IPS-18c (cell line): ENCODE measurements around the gene CGB1.
"Not testable (repeated sequence)": the region's sequence is repeated elsewhere in the genome, so short reads cannot be mapped to it uniquely, and the experiment has no call there.

ENCODE experiments used
- H3K4me3 ChIP-seq: 2 replicates; pipeline ENCODE4 v1.7.0; 2013; ENCODE audit warnings: low read depth, mild to moderate bottlenecking, low read length, moderate library complexity; ENCODE audit not compliant: insufficient read depth
- H3K9me3 ChIP-seq: one replicate; pipeline ENCODE4 v1.6.1; 2013; ENCODE audit warnings: mild to moderate bottlenecking, low read length, moderate library complexity; ENCODE audit not compliant: control insufficient read depth, insufficient read depth

CGB1 gene

DNA sequence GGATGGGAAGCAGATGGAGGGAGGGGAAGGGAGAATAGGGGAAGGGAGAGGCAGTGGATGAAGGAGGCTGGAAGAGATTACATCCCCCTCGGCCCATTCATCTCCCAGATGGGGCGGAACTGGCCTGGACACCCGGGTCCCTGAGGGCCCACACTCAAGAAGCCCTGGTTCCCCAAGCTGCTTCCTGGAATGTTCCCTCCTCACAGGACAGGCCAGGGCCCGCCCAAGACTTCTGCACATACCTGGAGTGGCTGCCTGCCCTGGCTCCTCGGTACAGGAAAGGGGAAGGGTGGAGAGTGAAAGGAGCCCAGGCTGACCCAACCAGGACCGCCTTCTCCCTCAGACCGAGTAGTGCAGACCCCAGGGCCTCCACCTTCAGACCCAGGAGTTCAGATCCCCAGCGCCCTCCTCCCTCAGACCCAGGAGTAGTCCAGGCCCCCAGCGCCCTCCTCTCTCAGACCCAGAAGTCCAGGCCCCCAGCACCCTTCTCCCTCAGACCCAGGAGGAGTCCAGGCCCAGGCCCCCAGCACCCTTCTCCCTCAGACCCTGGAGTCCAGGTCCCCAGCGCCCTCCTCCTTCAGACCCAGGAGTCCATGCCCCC lies 27.4 kb upstream of the CGB1 start:
- Histone ChIP-seq H3K9me3 (peaks cover 2% of the 10 kb centered on the region), H3K4me3 (peak overlapping the region; percentile 36; the same call in 1 of the 2 replicates)

DNA sequence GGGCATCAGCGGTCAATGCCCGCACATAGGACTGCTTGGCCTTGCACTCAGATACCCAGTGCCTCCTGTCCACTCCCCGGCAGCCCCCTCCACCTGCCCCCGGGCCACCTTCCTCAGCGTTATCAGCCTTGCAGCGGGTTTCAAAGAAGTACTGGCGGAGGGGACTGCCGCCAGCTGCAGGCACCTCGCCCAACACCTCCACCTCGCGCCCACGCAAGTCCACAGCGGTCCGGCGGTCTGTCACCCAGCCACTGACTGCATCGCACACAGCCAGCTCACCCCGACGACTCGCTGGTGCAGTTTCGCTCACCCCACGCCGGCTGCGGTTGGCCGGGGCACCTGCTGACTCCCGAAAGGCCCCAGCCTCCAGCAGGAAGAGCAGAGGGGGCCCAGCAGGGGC lies 24.8 kb upstream of the CGB1 start:
- Histone ChIP-seq H3K4me3 (no peak overlapping the region), H3K9me3 (no peaks in the 10 kb centered on the region)

DNA sequence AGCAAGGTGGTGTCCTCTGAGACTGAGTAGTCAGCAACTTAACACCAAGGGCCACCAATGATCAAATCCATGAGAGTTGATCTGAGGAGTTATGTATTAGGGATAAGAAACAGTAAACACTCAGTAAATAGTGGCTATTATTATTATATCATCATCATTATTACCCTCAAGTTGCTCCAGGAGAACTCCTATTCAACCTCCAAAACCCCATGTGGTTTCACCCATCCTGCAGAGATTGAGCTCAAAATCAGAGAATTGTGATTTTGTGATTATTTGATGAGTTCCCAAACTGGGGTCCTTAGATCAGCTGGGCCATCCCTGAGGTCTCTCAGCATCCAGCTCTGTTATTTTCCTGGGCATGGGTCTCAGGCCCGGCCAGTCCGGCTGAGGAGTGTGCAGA lies 24.3 kb upstream of the CGB1 start:
- Histone ChIP-seq H3K4me3 (no peak overlapping the region), H3K9me3 (no peaks in the 10 kb centered on the region)

DNA sequence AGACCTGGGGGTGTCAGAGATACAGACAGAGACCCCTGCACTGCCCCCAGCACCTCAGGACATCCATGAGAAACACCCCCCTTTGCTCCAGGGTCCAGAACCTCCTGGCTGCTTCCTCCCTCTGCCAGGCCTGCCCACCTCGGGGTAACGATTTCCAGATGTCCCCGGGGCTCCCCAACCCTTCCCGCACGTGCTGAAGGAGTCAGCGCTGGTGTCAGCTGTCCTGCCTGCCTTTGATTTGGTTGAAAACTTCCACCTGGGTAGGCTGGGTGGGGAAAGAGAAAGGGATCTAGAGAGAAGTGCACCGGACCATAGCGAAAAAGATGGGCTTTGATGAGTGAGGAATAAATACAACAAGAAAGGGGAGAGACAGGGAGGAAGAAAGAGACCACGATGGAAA lies 22.4 kb upstream of the CGB1 start:
- H3K9me3 ChIP-seq = no peaks in the 10 kb centered on the region
- H3K4me3 ChIP-seq = no peak overlapping the region

DNA sequence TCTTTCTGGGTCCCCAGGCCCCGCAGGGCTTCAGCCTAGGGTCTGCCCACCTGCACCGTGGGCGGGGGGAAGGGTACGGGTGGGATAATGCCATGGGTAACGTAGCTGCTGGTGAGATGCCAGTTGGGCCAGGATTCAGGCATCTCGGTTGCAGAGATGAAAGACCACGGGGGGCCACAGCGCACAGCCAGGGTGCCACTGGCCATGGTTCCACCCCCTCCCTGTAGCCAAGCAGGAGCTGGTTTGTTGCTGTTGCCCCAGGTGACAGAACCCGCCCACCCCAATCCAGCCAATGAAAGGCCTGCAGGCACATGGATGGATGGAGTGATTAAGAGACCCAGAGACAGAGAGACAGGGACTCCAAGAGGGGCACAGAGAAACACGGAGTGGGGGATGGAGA lies 21.9 kb upstream of the CGB1 start:
- no peaks in the 10 kb centered on the region for H3K9me3 ChIP-seq
- H3K4me3 ChIP-seq = no peak overlapping the region

DNA sequence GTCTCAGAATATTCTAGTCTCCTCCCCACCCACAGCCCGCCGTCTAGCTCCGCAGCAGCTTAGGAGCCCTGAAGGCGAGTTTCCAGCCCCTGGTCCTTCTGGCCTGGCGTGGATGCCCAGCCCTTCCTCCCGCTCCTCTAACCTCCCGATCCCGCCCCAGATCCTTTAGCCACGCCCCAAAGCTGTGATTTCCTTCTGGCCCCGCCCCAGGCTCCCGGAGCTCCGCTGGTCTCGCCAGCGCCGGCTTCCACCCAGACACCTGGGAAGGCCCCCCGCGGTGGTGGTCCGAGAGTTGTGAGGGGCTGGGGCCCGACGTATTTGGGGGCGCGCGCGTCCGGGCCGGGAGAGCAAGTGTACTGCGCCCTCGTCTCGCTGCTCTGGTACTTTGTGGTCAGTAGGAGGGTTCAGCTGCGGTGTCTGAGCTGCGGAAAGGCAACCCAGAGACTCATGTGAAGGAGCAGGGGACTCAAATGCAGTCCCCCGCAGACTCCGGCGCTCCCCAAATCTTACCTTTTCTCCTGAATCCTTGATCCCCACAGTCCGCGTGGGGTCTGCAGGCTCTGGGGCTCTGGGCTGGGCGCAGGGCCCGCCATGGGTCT lies 21.0 kb upstream of the CGB1 start, which contains the start of gene CGB7:
Gene CGB7 (minus strand): TSS at position 114 of the 599 bp plus-strand sequence. CDS start 2,374 bp downstream, outside the sequence.
- Histone ChIP-seq H3K4me3 (peak within 1 kb of the TSS; percentile 59), H3K9me3 (no peaks in the 10 kb centered on the region)

DNA sequence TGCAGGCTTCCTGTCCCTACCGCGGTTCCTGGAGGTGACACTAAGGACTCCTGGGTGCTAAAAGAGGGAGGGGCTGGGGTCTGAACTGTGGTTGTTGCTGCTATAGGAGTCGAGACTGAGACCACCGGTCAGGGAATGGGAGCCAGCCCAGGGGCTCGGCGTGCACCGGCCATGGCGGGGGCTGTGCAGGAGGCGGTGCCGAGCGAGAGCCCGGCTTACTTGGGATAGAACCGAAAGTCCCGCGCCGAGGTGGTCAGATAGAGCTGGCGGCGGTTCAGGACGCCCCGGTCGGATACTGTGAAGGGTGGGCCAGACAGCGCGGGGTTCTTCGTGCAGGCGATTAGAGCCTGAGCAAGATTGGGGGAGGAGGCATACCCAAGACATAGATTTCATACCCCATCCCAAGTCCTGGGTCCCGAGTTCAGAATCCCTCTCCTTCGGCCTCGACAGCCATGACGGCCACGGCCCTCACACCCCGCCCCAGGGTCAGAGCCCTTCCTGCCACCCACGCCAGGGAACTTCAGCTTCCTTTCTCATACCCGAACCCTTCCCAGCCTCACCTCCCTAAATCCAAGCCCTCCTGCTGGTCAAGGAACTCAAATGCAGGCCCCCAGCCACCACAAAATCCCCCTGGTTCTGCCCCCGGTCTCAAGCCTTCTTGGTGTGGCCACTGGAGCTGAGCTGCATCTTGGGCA lies 20.4 kb upstream of the CGB1 start:
- peak overlapping the region; percentile 59 for H3K4me3 ChIP-seq
- not testable (repeated sequence) for H3K9me3 ChIP-seq

DNA sequence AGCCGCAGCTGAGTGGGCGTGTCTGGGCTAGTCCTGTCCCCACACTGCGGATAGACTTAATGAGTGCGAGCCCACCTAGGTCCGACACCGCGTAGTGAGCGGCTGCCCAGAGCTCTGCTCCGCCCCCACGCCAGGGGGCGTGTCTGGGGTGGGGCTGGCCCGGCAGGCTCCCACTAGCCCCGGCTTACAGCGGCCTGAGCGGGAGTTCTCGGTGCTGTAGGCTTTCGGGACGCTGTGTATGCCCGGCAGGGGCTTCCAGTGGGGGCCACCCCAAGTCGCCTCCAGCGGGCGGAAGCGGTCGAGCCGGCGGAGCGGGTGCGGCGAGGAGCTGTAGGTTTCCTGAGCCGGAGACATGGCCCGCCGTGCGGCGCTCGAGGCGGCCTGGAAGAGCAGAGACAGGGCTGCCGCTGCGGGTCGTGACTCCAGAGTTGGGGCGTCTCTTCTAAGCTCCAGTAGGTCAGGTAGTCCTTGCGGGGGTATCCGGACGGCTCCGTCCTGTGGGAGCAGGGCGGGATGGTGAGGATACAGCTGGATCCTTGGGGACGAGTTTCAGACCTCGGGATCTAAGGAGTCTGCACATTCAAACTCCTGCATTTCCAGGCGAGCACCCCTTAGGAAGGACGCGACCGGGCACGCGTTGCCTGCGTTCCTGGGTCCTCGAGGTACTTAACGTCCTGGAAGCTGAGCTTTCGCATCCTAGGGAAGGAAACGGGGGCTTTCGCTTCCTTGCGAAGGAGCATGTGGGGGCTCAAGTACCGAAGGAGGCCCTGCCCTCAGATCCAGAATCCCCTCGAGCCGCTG lies 19.6 kb upstream of the CGB1 start:
- H3K9me3 ChIP-seq = no peaks in the 10 kb centered on the region
- H3K4me3 ChIP-seq = peak overlapping the region; percentile 59

DNA sequence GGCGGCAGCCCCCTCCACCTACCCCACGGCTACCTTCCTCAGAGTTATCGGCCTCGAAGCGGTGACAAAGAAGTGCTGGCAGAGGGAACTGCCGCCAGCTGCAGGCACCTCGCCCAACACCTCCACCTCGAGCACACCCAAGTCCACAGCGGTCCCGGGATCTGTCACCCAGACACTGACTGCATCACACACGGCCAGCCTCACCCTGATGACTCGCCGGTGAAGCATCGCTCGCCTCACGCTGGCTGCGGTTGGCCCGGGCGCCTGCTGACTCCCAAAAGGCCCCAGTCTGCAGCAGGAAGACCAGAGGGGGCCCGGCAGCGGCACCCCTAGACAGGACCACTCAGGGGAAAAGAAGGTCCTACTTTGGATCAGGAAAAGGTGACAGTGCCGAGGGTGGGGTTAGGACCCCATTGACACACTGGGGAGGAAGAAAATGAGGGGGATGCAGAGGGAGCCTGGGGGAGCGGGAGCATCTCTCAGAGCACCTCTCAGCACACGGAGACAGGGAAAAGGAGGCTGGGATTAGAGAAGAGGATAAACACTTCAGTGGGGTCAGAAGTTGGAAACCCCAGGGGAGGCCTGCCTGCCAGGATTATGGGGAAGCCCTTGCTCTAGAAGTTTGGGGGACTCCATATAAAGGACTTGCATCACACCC lies 13.8 kb upstream of the CGB1 start:
- not testable (repeated sequence) for H3K9me3 ChIP-seq, H3K4me3 ChIP-seq

DNA sequence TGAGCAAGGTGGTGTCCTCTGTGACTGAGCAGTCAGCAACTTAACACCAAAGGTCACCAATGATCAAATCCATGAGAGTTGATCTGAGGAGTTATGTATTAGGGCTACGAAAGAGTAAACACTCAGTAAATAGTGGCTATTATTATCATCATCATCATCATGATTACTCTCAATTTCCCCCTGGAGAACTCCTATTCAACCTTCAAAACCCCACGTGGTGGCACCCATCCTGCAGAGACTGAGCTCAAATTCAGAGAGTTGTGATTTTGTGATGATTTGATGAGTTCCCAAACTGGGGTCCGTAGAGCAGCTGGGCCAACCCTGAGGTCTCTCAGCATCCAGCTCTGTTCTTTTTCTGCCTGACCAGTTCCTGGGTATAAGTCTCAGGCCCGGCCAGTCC lies 13.1 kb upstream of the CGB1 start:
- H3K9me3 ChIP-seq, H3K4me3 ChIP-seq: not testable (repeated sequence)

DNA sequence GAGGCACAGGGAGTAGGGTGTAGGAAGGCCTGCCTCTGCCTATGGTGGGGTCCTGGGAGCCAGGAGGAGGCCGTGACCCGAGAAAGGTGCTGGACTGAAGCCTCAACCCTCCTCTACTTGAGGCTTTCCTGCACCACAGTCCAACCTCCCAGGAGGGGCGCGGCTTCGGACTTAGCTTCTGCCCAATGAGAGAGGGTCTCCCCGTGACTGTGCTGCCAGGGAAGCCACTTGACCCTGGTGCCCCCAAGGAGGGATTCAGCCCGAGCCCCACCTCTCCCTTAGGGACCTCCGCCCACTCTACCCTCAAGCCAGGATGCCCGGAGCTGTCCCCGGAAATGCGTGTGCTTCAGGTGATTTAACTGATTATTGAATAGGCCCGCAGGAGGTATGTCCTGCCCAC lies 12.3 kb upstream of the CGB1 start, which contains the start of gene CGB8:
Gene CGB8 (minus strand): TSS at position 101 of the 400 bp plus-strand sequence. CDS start 372 bp downstream, outside the sequence.
- H3K9me3 ChIP-seq, H3K4me3 ChIP-seq: not testable (repeated sequence)

DNA sequence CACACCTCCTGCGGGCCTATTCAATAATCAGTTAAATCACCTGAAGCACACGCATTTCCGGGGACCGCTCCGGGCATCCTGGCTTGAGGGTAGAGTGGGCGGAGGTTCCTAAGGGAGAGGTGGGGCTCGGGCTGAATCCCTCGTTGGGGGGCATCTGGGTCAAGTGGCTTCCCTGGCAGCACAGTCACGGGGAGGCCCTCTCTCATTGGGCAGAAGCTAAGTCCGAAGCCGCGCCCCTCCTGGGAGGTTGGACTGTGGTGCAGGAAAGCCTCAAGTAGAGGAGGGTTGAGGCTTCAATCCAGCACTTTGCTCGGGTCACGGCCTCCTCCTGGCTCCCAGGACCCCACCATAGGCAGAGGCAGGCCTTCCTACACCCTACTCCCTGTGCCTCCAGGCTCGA lies 6.9 kb upstream of the CGB1 start, which contains the start of gene CGB5:
Gene CGB5 (plus strand): TSS at position 301 of the 400 bp plus-strand sequence. CDS start 362 bp downstream, outside the sequence.
- H3K4me3 ChIP-seq, H3K9me3 ChIP-seq: not testable (repeated sequence)

DNA sequence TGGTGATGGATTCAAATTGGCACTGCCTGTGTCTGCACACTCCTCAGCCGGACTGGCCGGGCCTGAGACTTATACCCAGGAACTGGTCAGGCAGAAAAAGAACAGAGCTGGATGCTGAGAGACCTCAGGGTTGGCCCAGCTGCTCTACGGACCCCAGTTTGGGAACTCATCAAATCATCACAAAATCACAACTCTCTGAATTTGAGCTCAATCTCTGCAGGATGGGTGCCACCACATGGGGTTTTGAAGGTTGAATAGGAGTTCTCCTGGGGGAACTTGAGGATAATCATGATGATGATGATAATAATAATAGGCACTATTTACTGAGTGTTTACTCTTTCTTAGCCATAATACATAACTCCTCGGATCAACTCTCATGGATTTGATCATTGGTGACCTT lies 6.0 kb upstream of the CGB1 start:
- H3K9me3 ChIP-seq, H3K4me3 ChIP-seq: not testable (repeated sequence)

DNA sequence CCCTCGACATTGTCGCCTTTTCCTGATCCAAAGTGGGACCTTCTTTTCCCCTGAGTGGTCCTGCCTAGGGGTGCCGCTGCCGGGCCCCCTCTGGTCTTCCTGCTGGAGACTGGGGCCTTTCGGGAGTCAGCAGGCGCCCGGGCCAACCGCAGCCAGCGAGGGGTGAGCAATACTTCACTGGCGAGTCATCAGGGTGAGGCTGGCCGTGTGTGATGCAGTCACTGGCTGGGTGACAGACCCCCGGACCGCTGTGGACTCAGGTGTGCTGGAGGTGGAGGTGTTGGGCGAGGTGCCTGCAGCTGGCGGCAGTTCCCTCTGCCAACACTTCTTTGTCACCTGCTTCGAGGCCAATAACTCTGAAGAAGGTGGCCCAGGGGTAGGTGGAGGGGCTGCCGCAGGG lies 5.5 kb upstream of the CGB1 start:
- H3K9me3 ChIP-seq = no peaks in the 10 kb centered on the region
- no peak overlapping the region for H3K4me3 ChIP-seq

DNA sequence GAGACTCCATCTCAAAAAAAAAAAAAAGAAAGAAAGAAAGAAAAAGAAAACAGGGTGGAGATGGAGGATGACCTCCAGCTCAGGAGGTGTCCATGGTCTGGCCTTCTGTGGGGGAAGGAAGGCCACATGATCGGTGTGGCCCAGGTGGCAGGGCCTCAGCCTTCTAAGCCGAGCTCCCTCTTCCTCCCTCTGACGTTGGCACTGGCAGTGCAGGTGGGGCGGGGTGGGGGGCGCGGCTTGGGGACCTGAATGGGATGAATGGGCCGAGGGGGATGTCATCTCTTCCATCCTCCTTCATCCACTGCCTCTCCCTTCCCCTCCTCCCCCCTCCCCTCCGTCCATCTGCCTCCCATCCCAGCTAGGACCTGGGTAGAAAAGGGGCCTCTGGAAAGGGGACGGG lies 3.0 kb upstream of the CGB1 start:
- not testable (repeated sequence) for H3K4me3 ChIP-seq, H3K9me3 ChIP-seq

DNA sequence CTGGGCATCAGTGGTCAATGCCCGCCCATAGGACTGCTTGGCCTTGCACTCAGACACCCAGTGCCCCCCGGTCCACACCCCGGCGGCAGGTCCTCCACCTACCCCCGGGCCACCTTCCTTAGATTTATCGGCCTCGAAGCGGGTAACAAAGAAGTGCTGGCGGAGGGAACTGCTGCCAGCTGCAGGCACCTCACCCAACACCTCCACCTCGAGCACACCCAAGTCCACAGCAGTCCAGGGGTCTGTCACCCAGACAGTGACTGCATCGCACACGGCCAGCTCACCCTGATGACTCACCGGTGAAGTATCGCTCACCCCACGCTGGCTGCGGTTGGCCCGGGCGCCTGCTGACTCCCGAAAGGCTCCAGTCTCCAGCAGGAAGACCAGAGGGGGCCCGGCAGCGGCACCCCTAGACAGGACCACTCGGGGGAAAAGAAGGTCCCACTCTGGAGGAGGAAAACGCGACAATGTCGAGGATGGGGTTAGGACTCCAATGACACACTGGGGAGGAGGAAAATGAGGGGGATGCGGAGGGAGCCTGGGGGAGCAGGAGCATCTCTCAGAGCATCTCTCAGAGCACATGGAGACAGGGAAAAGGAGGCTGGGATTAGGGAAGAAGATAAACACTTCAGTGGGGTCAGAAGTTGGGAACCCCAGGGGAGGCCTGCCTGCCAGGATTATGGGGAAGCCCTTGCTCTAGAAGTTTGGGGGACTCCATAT lies 2.0 kb upstream of the CGB1 start:
- H3K9me3 ChIP-seq, H3K4me3 ChIP-seq: not testable (repeated sequence)

DNA sequence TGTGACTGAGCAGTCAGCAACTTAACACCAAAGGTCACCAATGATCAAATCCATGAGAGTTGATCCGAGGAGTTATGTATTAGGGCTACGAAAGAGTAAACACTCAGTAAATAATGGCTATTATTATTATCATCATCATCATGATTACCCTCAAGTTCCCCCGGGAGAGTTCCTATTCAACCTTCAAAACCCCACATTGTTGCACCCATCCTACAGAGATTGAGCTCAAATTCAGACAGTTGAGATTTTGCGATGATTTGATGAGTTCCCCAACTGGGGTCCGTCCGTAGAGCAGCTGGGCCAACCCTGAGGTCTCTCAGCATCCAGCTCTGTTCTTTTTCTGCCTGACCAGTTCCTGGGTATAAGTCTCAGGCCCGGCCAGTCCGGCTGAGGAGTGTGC lies 1.4 kb upstream of the CGB1 start:
- not testable (repeated sequence) for H3K9me3 ChIP-seq, H3K4me3 ChIP-seq
